Activated CD8-positive, alpha-beta T cell treated with anti-CD3 and anti-CD28 coated beads for 36 hours (primary cell): ENCODE results near the gene MRPL51. TPM values are rescaled to one million over a fixed set of nuclear protein-coding genes. Genes with fewer than 3 reads are reported as not detected.
A peak's percentile ranks its signal among the peaks of the same experiment; 100 is the strongest.

Source experiments
- ATAC-seq: fragments of 200-7000 bp; cut with Tn5 transposase; one replicate; pipeline ENCODE4 v1.10.0; 2021; ENCODE audit warnings: mild to moderate bottlenecking, moderate library complexity
- CTCF ChIA-PET: fragments of 350-600 bp; sonication (Branson Sonifier 250); formaldehyde crosslinking; loops from one replicate; lab custom pipeline; 2021; ENCODE audit warnings: antibody characterized with exemption; lab: Charles Lee
- POLR2A ChIA-PET: fragments of 350-600 bp; sonication (Branson Sonifier 250); formaldehyde crosslinking; loops from one replicate; lab custom pipeline; 2021; ENCODE audit warnings: antibody characterized with exemption; lab: Charles Lee
- DNase-seq: peaks from one replicate; pipeline ENCODE4 v3.0.0-alpha.2; 2020
- H3K27ac Mint-ChIP-seq: one replicate; pipeline ENCODE4 v1.8.0; 2021; ENCODE audit warnings: mild to moderate bottlenecking, mixed read lengths
- H3K27me3 Mint-ChIP-seq: one replicate; pipeline ENCODE4 v1.8.0; 2021; ENCODE audit warnings: mixed read lengths
- H3K36me3 Mint-ChIP-seq: one replicate; pipeline ENCODE4 v1.8.0; 2021; ENCODE audit warnings: low read depth, mixed read lengths
- H3K4me1 Mint-ChIP-seq: one replicate; pipeline ENCODE4 v1.8.0; 2021; ENCODE audit warnings: low read depth, mixed read lengths
- H3K4me3 Mint-ChIP-seq: one replicate; pipeline ENCODE4 v1.8.0; 2021; ENCODE audit warnings: mild to moderate bottlenecking, moderate library complexity, mixed read lengths
- H3K9me3 Mint-ChIP-seq: one replicate; pipeline ENCODE4 v1.8.0; 2021; ENCODE audit warnings: mixed read lengths
- intact Hi-C: fragments of 100-400 bp; cut with micrococcal nuclease; formaldehyde crosslinking; loops from one replicate; pipeline ENCODE4 v1.10.0; 2022
- total RNA-seq, 2 experiments: library from RNA; stranded (reverse); gene quantifications; one replicate each; pipeline ENCODE4 v1.2.3, GENCODE V29; 2021
- TF ChIP-seq, protein P1 (sequence below): fragments of 200-600 bp; IDR thresholded peaks from one replicate; pipeline ENCODE4 v1.8.0; 2022; ENCODE audit warnings: antibody characterized with exemption, mild to moderate bottlenecking

The MRPL51 gene
- total RNA-seq, 2 experiments from 2014 or later, result 230 to 254 TPM

DNA sequence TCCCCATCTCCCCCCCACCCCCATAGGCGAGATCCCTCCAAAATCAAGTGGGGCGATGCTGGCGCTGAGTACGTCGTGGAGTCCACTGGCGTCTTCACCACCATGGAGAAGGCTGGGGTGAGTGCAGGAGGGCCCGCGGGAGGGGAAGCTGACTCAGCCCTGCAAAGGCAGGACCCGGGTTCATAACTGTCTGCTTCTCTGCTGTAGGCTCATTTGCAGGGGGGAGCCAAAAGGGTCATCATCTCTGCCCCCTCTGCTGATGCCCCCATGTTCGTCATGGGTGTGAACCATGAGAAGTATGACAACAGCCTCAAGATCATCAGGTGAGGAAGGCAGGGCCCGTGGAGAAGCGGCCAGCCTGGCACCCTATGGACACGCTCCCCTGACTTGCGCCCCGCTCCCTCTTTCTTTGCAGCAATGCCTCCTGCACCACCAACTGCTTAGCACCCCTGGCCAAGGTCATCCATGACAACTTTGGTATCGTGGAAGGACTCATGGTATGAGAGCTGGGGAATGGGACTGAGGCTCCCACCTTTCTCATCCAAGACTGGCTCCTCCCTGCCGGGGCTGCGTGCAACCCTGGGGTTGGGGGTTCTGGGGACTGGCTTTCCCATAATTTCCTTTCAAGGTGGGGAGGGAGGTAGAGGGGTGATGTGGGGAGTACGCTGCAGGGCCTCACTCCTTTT lies 44.0 kb upstream of the MRPL51 start:
- Mint-ChIP-seq H3K4me1 (peaks cover 47% of the 10 kb centered on the region), H3K4me3 (peak overlapping the region; percentile 93), H3K27ac (peak overlapping the region; percentile 99), H3K9me3 (no peaks in the 10 kb centered on the region), H3K27me3 (no peaks in the 10 kb centered on the region), H3K36me3 (peaks cover 57% of the 10 kb centered on the region)
- ChIA-PET CTCF (interaction anchor here (0.6 to 6.1 kb wide), 34 partner anchors 9 to 200 kb away, joined by 3 to 68 read pairs (median 4); partner anchors contain the start of genes CD27, MRPL51, NOP2 and VAMP1), POLR2A (interaction anchor here (0.7 to 9.6 kb wide), 19 partner anchors 8 to 316 kb away, joined by 3 to 264 read pairs (median 10); partner anchors contain the start of genes CD27, IFFO1, NOP2 and TAPBPL)
- intact Hi-C loops, result loop anchor here (5.0 to 10.0 kb wide), 2 partner anchors 110 to 202 kb away; no protein-coding TSS in a partner anchor
- TF ChIP-seq, protein P1, sequence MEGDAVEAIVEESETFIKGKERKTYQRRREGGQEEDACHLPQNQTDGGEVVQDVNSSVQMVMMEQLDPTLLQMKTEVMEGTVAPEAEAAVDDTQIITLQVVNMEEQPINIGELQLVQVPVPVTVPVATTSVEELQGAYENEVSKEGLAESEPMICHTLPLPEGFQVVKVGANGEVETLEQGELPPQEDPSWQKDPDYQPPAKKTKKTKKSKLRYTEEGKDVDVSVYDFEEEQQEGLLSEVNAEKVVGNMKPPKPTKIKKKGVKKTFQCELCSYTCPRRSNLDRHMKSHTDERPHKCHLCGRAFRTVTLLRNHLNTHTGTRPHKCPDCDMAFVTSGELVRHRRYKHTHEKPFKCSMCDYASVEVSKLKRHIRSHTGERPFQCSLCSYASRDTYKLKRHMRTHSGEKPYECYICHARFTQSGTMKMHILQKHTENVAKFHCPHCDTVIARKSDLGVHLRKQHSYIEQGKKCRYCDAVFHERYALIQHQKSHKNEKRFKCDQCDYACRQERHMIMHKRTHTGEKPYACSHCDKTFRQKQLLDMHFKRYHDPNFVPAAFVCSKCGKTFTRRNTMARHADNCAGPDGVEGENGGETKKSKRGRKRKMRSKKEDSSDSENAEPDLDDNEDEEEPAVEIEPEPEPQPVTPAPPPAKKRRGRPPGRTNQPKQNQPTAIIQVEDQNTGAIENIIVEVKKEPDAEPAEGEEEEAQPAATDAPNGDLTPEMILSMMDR, result no peak
- DNase-seq (peak; percentile 25), ATAC-seq (no peak)

DNA sequence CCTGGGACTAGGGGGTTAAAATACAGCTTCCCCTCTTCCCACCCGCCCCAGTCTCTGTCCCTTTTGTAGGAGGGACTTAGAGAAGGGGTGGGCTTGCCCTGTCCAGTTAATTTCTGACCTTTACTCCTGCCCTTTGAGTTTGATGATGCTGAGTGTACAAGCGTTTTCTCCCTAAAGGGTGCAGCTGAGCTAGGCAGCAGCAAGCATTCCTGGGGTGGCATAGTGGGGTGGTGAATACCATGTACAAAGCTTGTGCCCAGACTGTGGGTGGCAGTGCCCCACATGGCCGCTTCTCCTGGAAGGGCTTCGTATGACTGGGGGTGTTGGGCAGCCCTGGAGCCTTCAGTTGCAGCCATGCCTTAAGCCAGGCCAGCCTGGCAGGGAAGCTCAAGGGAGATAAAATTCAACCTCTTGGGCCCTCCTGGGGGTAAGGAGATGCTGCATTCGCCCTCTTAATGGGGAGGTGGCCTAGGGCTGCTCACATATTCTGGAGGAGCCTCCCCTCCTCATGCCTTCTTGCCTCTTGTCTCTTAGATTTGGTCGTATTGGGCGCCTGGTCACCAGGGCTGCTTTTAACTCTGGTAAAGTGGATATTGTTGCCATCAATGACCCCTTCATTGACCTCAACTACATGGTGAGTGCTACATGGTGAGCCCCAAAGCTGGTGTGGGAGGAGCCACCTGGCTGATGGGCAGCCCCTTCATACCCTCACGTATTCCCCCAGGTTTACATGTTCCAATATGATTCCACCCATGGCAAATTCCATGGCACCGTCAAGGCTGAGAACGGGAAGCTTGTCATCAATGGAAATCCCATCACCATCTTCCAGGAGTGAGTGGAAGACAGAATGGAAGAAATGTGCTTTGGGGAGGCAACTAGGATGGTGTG lies 43.1 kb upstream of the MRPL51 start:
- Mint-ChIP-seq H3K4me1 (peaks cover 52% of the 10 kb centered on the region), H3K4me3 (peak overlapping the region; percentile 93), H3K27ac (peak overlapping the region; percentile 99), H3K9me3 (no peaks in the 10 kb centered on the region), H3K36me3 (peaks cover 61% of the 10 kb centered on the region), H3K27me3 (no peaks in the 10 kb centered on the region)
- ATAC-seq (no peak), DNase-seq (no peak)
- TF ChIP-seq, protein P1, result no peak
- ChIA-PET CTCF (interaction anchor here (1.2 to 6.1 kb wide), 3 partner anchors 11 to 112 kb away, joined by 3 to 56 read pairs (median 28); no protein-coding TSS in a partner anchor), POLR2A (interaction anchor here (0.6 to 9.6 kb wide), 29 partner anchors 16 to 408 kb away, joined by 3 to 264 read pairs (median 5); partner anchors contain the start of genes C12orf57, CD27, IFFO1 and MRPL51)
- intact Hi-C loops, result loop anchor here (5.0 to 10.0 kb wide), 2 partner anchors 109 to 201 kb away; no protein-coding TSS in a partner anchor

DNA sequence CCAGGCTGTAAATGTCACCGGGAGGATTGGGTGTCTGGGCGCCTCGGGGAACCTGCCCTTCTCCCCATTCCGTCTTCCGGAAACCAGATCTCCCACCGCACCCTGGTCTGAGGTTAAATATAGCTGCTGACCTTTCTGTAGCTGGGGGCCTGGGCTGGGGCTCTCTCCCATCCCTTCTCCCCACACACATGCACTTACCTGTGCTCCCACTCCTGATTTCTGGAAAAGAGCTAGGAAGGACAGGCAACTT lies 42.6 kb upstream of the MRPL51 start:
- peaks cover 66% of the 10 kb centered on the region for H3K36me3 Mint-ChIP-seq
- intact Hi-C loops, result loop anchor here (5.0 to 10.0 kb wide), 2 partner anchors 108 to 201 kb away; no protein-coding TSS in a partner anchor
- H3K27me3 Mint-ChIP-seq, result no peaks in the 10 kb centered on the region
- peak overlapping the region; percentile 99 for H3K27ac Mint-ChIP-seq
- ChIA-PET POLR2A (interaction anchor here (0.8 to 9.6 kb wide), 29 partner anchors 17 to 408 kb away, joined by 3 to 264 read pairs (median 5); partner anchors contain the start of genes C12orf57, CD27, IFFO1 and MRPL51), CTCF (interaction anchor here (1.2 to 6.1 kb wide), 3 partner anchors 11 to 111 kb away, joined by 3 to 56 read pairs (median 28); no protein-coding TSS in a partner anchor)
- no peak for DNase-seq
- peak overlapping the region; percentile 93 for H3K4me3 Mint-ChIP-seq
- TF ChIP-seq, protein P1, result no peak
- peaks cover 52% of the 10 kb centered on the region for H3K4me1 Mint-ChIP-seq
- no peak for ATAC-seq
- H3K9me3 Mint-ChIP-seq, result no peaks in the 10 kb centered on the region

DNA sequence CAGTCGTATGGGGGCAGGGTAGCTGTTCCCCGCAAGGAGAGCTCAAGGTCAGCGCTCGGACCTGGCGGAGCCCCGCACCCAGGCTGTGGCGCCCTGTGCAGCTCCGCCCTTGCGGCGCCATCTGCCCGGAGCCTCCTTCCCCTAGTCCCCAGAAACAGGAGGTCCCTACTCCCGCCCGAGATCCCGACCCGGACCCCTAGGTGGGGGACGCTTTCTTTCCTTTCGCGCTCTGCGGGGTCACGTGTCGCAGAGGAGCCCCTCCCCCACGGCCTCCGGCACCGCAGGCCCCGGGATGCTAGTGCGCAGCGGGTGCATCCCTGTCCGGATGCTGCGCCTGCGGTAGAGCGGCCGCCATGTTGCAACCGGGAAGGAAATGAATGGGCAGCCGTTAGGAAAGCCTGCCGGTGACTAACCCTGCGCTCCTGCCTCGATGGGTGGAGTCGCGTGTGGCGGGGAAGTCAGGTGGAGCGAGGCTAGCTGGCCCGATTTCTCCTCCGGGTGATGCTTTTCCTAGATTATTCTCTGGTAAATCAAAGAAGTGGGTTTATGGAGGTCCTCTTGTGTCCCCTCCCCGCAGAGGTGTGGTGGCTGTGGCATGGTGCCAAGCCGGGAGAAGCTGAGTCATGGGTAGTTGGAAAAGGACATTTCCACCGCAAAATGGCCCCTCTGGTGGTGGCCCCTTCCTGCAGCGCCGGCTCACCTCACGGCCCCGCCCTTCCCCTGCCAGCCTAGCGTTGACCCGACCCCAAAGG lies 42.1 kb upstream of the MRPL51 start:
- DNase-seq (peak; percentile 82), ATAC-seq (peak; percentile 3)
- ChIA-PET CTCF (interaction anchor here (1.2 to 6.1 kb wide), 4 partner anchors 12 to 111 kb away, joined by 3 to 56 read pairs (median 16); no protein-coding TSS in a partner anchor), POLR2A (interaction anchor here (0.9 to 9.6 kb wide), 39 partner anchors 12 to 409 kb away, joined by 3 to 264 read pairs (median 4); partner anchors contain the start of genes C12orf57, CD27, IFFO1 and MLF2)
- TF ChIP-seq, protein P1, result no peak
- no peaks in the 10 kb centered on the region for H3K9me3 Mint-ChIP-seq
- H3K4me1 Mint-ChIP-seq, result peaks cover 47% of the 10 kb centered on the region
- no peaks in the 10 kb centered on the region for H3K27me3 Mint-ChIP-seq
- H3K27ac Mint-ChIP-seq, result peak overlapping the region; percentile 99
- H3K4me3 Mint-ChIP-seq, result peak overlapping the region; percentile 93
- H3K36me3 Mint-ChIP-seq, result peaks cover 71% of the 10 kb centered on the region
- intact Hi-C loops, result loop anchor here (5.0 to 10.0 kb wide), 3 partner anchors 43 to 200 kb away; partner anchors contain the start of genes MRPL51 and NCAPD2
